Parathyroid adenoma (tissue), 2 donors: ENCODE results near the gene SEM1.
A peak's percentile ranks its signal among the peaks of the same experiment; 100 is the strongest.
"Not testable (repeated sequence)": the region's sequence is repeated elsewhere in the genome, so short reads cannot be mapped to it uniquely, and the experiment has no call there.

ENCODE experiments used
- H2AFZ ChIP-seq: fragments of 300-600 bp; sonication (generic); one replicate; pipeline ENCODE4 v1.7.0; 2017; ENCODE audit warnings: antibody characterized with exemption, mild to moderate bottlenecking
- H3K27ac ChIP-seq: fragments of 300-600 bp; sonication (generic); one replicate; pipeline ENCODE4 v1.7.0; 2017
- H3K27me3 ChIP-seq: fragments of 300-600 bp; sonication (generic); one replicate; pipeline ENCODE4 v1.7.0; 2017; ENCODE audit warnings: low read length; ENCODE audit not compliant: control insufficient read depth, insufficient read depth
- H3K36me3 ChIP-seq: fragments of 300-600 bp; sonication (generic); one replicate; pipeline ENCODE4 v1.7.0; 2017; ENCODE audit warnings: low read length; ENCODE audit not compliant: control insufficient read depth, insufficient read depth
- H3K4me1 ChIP-seq: fragments of 300-600 bp; sonication (generic); one replicate; pipeline ENCODE4 v1.7.0; 2017; ENCODE audit warnings: control low read depth
- H3K4me2 ChIP-seq: fragments of 300-600 bp; sonication (generic); one replicate; pipeline ENCODE4 v1.7.0; 2017; ENCODE audit warnings: low read length
- H3K4me3 ChIP-seq: fragments of 300-600 bp; sonication (generic); one replicate; pipeline ENCODE4 v1.7.0; 2017; ENCODE audit warnings: low read depth, low read length
- H3K79me2 ChIP-seq: fragments of 300-600 bp; sonication (generic); one replicate; pipeline ENCODE4 v1.7.0; 2017; ENCODE audit warnings: control low read depth
- H3K9ac ChIP-seq: fragments of 300-600 bp; sonication (generic); one replicate; pipeline ENCODE4 v1.7.0; 2017; ENCODE audit warnings: mild to moderate bottlenecking
- H3K9me3 ChIP-seq: fragments of 300-600 bp; sonication (generic); one replicate; pipeline ENCODE4 v1.7.0; 2017; ENCODE audit warnings: low read length; ENCODE audit not compliant: control insufficient read depth
- CTCF ChIP-seq: fragments of 300-600 bp; sonication (generic); IDR thresholded peaks from one replicate; pipeline ENCODE4 v1.7.0; 2017; ENCODE audit warnings: antibody characterized with exemption, mild to moderate bottlenecking
- donor health status: primary hyperparathyroidism.

The SEM1 gene

DNA sequence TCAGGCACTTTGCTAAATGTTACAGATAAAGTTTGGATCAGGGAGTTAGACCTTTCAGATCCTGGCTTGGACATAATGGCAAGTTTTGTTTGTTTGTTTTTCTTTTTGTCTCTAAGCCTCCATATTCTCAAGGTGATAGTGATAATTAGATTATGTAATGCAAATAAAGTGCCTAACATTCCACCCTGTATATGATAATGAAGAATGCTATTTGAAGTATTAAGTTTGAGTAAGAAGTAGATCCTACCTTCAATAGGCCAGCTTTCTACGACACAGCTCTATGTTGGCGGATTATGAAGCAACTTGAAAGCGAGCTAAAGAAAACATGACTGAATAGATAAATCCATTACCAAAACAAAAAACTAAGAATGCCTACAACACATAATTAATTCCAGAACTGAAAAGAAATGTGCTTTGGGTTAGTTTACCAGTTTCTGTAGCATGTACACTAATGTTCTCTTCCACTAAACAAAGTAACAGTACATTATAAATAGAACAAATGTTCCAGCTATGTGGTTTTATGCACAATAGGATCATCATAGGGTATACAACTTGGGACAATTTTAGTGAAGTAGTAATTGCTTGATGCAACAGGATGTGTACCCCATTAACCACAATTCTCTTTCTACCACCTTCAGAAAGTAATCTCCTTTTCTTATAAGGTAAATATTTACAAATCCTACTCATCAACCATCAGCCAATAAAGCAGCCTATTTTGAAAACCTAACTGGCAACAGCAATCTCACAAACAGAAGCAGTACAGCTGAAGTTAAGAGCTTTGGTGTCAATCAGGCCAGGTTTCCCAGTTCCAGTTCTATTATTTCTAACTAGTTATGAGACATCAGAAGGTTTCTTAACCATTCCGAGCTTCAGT, 1.5 kb downstream of the SEM1 start:
- peak overlapping the region; percentile 92 for H3K4me3 ChIP-seq
- TF ChIP-seq CTCF, result no peak
- peak overlapping the region; percentile 84 for H3K4me2 ChIP-seq
- H3K4me1 ChIP-seq, result peaks cover 11% of the 10 kb centered on the region
- H3K36me3 ChIP-seq, result no peaks in the 10 kb centered on the region
- H3K79me2 ChIP-seq, result peaks cover 38% of the 10 kb centered on the region
- no peak overlapping the region for H3K9ac ChIP-seq
- no peaks in the 10 kb centered on the region for H3K27me3 ChIP-seq
- no peak overlapping the region for H2AFZ ChIP-seq
- H3K27ac ChIP-seq, result no peak overlapping the region
- no peaks in the 10 kb centered on the region for H3K9me3 ChIP-seq

DNA sequence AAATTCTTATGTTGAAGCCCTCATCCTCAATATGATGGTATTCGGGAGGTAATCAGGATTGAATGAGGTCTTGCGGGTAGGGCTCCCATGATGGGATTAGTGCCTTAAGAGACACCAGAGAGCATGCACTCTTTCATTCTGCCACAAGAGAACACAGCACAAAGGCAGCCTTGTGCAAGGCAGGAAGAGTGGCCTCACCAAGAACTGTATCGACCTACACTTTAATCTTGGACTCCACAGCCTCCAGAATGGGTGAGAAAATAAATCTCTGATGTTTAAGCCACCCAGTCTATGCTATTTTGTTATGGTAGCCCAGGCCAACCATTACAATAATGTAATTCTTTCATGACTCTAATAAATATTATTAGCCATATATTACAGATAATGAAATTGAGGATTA, 8.4 kb downstream of the SEM1 start:
- TF ChIP-seq CTCF, result no peak
- Histone ChIP-seq H3K79me2 (peaks cover 47% of the 10 kb centered on the region), H3K27me3 (no peaks in the 10 kb centered on the region), H3K9ac (no peak overlapping the region), H3K9me3 (no peaks in the 10 kb centered on the region), H3K4me3 (no peak overlapping the region), H2AFZ (no peak overlapping the region), H3K36me3 (no peaks in the 10 kb centered on the region), H3K4me2 (no peak overlapping the region), H3K4me1 (no peaks in the 10 kb centered on the region), H3K27ac (no peak overlapping the region)

DNA sequence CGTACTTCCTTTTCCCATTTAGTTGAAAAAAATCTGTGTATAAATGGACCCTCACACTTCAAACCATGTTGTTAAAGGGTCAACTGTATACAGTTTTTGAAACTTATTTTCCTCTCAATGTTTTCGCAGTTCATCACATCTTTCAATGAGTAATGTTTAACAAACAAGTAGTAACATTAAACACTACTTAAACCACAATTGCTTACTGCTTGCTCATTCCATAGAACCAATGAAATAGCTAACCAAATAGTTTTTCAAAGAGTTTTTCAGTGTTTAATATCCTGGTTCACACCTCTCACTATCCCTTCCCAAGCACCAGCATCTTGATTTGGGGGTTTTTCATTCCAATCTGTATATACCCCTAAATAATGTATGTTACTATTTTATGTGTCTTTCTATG, 9.1 kb downstream of the SEM1 start:
- H3K27ac ChIP-seq, result no peak overlapping the region
- H3K4me3 ChIP-seq, result no peak overlapping the region
- TF ChIP-seq CTCF, result no peak
- H2AFZ ChIP-seq, result no peak overlapping the region
- H3K27me3 ChIP-seq, result no peaks in the 10 kb centered on the region
- no peaks in the 10 kb centered on the region for H3K36me3 ChIP-seq
- no peaks in the 10 kb centered on the region for H3K4me1 ChIP-seq
- no peak overlapping the region for H3K4me2 ChIP-seq
- no peak overlapping the region for H3K9ac ChIP-seq
- H3K9me3 ChIP-seq, result no peaks in the 10 kb centered on the region
- H3K79me2 ChIP-seq, result peaks cover 43% of the 10 kb centered on the region

DNA sequence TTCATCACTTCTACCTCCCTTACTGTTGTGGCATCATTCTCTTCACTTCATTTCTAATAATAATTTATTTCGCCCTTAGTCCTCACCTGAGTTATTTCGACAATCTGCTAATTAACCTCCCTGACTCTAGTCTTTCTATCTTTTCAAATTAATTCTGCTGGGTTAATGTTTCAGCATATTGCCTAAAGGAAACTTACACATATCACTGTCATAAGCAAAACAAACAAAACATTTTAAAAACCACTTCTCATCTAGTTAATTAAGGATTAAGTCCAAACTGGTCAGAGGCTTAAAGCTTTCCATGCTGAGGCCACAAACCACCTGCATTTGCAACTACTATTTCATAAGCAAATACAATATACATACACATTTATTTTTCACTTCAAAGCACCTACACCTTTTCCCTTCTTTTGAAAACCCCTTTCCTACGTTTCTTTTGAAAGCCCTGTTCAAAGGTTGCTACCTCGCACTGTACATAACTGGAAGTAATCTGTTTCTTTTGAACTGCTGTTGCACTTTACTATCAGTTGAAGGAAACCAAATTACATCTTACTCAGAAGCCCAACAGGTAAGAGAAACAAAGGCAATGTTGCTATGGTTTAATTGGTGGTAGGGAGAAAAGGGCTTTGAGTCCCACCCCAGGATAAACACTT, 10.3 kb downstream of the SEM1 start:
- H3K36me3 ChIP-seq, result no peaks in the 10 kb centered on the region
- H3K79me2 ChIP-seq, result peaks cover 39% of the 10 kb centered on the region
- H3K4me3 ChIP-seq, result no peak overlapping the region
- H2AFZ ChIP-seq, result no peak overlapping the region
- H3K27ac ChIP-seq, result no peak overlapping the region
- no peaks in the 10 kb centered on the region for H3K4me1 ChIP-seq
- H3K27me3 ChIP-seq, result no peaks in the 10 kb centered on the region
- no peaks in the 10 kb centered on the region for H3K9me3 ChIP-seq
- no peak overlapping the region for H3K4me2 ChIP-seq
- TF ChIP-seq CTCF, result no peak
- H3K9ac ChIP-seq, result no peak overlapping the region

DNA sequence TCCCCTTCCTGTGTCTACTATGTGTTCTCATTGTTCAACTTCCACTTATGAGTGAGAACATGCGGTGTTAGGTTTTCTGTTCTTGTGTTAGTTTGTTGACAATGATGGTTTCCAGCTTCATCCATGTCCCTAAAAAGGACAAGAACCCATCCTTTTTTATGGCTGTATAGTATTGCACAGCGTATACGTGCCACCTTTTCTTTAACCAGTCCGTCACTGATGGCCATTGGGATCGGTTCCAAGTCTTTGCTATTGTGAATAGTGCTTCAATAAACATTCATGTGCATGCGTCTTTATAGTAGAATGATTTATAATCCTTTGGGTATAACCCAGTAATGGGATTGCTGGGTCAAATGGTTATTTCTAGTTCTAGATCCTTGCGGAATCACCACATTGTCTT, 11.2 kb downstream of the SEM1 start:
- not testable (repeated sequence) for H3K9me3 ChIP-seq, H3K4me3 ChIP-seq, H2AFZ ChIP-seq, H3K27me3 ChIP-seq, H3K36me3 ChIP-seq, H3K4me1 ChIP-seq, H3K27ac ChIP-seq, H3K4me2 ChIP-seq, H3K9ac ChIP-seq
- peaks cover 32% of the 10 kb centered on the region for H3K79me2 ChIP-seq
